ENCODE data around the gene LIPH. TPM values are rescaled to one million over a fixed set of nuclear protein-coding genes. Genes with fewer than 3 reads are reported as not detected.

LIPH gene
- polyA plus RNA-seq, 1 donor from 2014 or later = 0.05 TPM

- H2AFZ ChIP-seq (ENCODE audit: low read depth, low read length) = no peak overlapping the region
- H3K79me2 ChIP-seq (replicated peaks; ENCODE audit: insufficient read depth, low read length) = no peaks in the 10 kb centered on the region
- TF ChIP-seq TAF1 (IDR thresholded peaks at IDR 0.05; ENCODE audit: low read depth) = no peak
- no peaks in the 10 kb centered on the region for H3K27me3 ChIP-seq (ENCODE audit: insufficient read depth, low read depth, low read length)
- H3K9ac ChIP-seq (ENCODE audit: low read length) = no peak overlapping the region
- no peaks in the 10 kb centered on the region for H4K20me1 ChIP-seq (ENCODE audit: insufficient read depth)
- no peak overlapping the region for H3K27ac ChIP-seq (ENCODE audit: low read length)
- no peaks in the 10 kb centered on the region for H3K9me2 ChIP-seq (ENCODE audit: insufficient read depth, low read length)
- H3K4me3 ChIP-seq (ENCODE audit: low read length) = no peak overlapping the region
- H3K4me2 ChIP-seq (ENCODE audit: low read length) = no peak overlapping the region
- no peaks in the 10 kb centered on the region for H3K36me3 ChIP-seq (ENCODE audit: insufficient read depth, low read length)
- H3K9me3 ChIP-seq (ENCODE audit: low read length) = no peaks in the 10 kb centered on the region
- H3F3A ChIP-seq (ENCODE audit: insufficient read depth, low read length, poor library complexity, severe bottlenecking) = no peaks in the 10 kb centered on the region
These were observed 25.0 kb downstream of the LIPH start for GRCh38 chr3:185527364-185527763.

GRCh38 chr3:185526349-185526951 is 25.9 kb downstream of the LIPH start:
- H3K4me3 ChIP-seq (ENCODE audit: low read length) = no peak overlapping the region
- H3K4me2 ChIP-seq (ENCODE audit: low read length) = no peak overlapping the region
- no peak overlapping the region for H2AFZ ChIP-seq (ENCODE audit: low read depth, low read length)
- no peaks in the 10 kb centered on the region for H3K79me2 ChIP-seq (replicated peaks; ENCODE audit: insufficient read depth, low read length)
- no peaks in the 10 kb centered on the region for H3K27me3 ChIP-seq (ENCODE audit: insufficient read depth, low read depth, low read length)
- H3K27ac ChIP-seq (ENCODE audit: low read length) = no peak overlapping the region
- H3K9ac ChIP-seq (ENCODE audit: low read length) = no peak overlapping the region
- TF ChIP-seq TAF1 (IDR thresholded peaks at IDR 0.05; ENCODE audit: low read depth) (no peak), POLR2AphosphoS5 (IDR thresholded peaks at IDR 0.05) (no peak), CTCF (IDR thresholded peaks at IDR 0.05; ENCODE audit: poor library complexity, severe bottlenecking) (no peak), EP300 (conservative IDR thresholded peaks at IDR 0.05; ENCODE audit: poor library complexity, severe bottlenecking) (no peak), SMC3 (conservative IDR thresholded peaks at IDR 0.05; ENCODE audit: poor library complexity) (no peak), REST (IDR thresholded peaks at IDR 0.05; ENCODE audit: borderline replicate concordance) (no peak), MXI1 (conservative IDR thresholded peaks at IDR 0.05; ENCODE audit: poor library complexity, severe bottlenecking) (no peak), EZH2 (IDR thresholded peaks at IDR 0.05; ENCODE audit: borderline replicate concordance, insufficient read depth, low read length, poor library complexity, severe bottlenecking) (no peak), RAD21 (conservative IDR thresholded peaks at IDR 0.05) (no peak)
- no peaks in the 10 kb centered on the region for H3K36me3 ChIP-seq (ENCODE audit: insufficient read depth, low read length)
- H3K9me3 ChIP-seq (ENCODE audit: low read length) = no peaks in the 10 kb centered on the region
- no peaks in the 10 kb centered on the region for H3F3A ChIP-seq (ENCODE audit: insufficient read depth, low read length, poor library complexity, severe bottlenecking)
- H3K9me2 ChIP-seq (ENCODE audit: insufficient read depth, low read length) = no peaks in the 10 kb centered on the region
- no peaks in the 10 kb centered on the region for H4K20me1 ChIP-seq (ENCODE audit: insufficient read depth)

All from neural cell (in vitro differentiated cells).